ENCODE measurements around the gene PRICKLE4. TPM values are rescaled to one million over a fixed set of nuclear protein-coding genes. Genes with fewer than 3 reads are reported as not detected.

The PRICKLE4 gene
- total and polyA plus RNA-seq, 2 of the 13 experiments (the other 11 are each of a cell fraction or from before 2014, with no cell fraction given): 0.92 to 1.2 TPM

DNA sequence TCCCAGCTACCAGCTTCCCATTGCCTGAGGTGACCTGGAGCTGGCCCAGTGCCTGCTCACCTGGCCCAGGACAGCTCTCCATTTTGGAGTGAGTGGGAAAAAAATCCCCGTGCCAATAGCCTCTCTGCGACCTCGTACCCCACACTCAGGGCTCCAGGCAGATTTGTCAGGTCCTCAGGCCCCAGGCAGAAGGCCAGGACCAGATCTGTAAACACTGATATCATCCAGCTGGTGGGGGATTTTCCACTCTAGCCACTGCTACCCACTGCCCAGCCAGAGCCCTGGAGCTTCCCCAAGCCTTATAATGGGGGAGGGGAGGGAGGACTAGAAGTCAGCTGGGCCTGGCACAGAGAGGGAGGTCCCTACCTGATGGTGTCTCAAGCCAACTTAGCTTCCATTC lies 32.0 kb upstream of the PRICKLE4 start (continued):
- TF ChIP-seq ZNF446 (CRISPR knock-in tag; IDR thresholded peaks at IDR 0.05): no peak
- TF ChIP-seq, protein P1, sequence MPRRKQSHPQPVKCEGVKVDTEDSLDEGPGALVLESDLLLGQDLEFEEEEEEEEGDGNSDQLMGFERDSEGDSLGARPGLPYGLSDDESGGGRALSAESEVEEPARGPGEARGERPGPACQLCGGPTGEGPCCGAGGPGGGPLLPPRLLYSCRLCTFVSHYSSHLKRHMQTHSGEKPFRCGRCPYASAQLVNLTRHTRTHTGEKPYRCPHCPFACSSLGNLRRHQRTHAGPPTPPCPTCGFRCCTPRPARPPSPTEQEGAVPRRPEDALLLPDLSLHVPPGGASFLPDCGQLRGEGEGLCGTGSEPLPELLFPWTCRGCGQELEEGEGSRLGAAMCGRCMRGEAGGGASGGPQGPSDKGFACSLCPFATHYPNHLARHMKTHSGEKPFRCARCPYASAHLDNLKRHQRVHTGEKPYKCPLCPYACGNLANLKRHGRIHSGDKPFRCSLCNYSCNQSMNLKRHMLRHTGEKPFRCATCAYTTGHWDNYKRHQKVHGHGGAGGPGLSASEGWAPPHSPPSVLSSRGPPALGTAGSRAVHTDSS (CRISPR knock-in tag; conservative IDR thresholded peaks at IDR 0.05): no peak
- 0 out of 2 replicates have a peak, but pooled peaks have one; percentile 9 for TF ChIP-seq ZNF605 (CRISPR knock-in tag; IDR thresholded peaks at IDR 0.05)
- no peak for TF ChIP-seq NFE2L1 (CRISPR knock-in tag; IDR thresholded peaks at IDR 0.05; ENCODE audit: borderline replicate concordance)
- no peak for TF ChIP-seq ATF7-NPFF (CRISPR knock-in tag; IDR thresholded peaks at IDR 0.05; ENCODE audit: low read depth)
- no peak for TF ChIP-seq ZNF138 (CRISPR knock-in tag; IDR thresholded peaks at IDR 0.05; ENCODE audit: low read depth)
- no peak for TF ChIP-seq CEBPB (IDR thresholded peaks at IDR 0.05; ENCODE audit: borderline replicate concordance, low read depth, low read length)
- no peak for TF ChIP-seq ZNF563 (CRISPR knock-in tag; IDR thresholded peaks at IDR 0.05)
- no peak for TF ChIP-seq MED8 (CRISPR knock-in tag; IDR thresholded peaks at IDR 0.05; ENCODE audit: insufficient replicate concordance)
- TF ChIP-seq ZNF383 (CRISPR knock-in tag; IDR thresholded peaks at IDR 0.05; ENCODE audit: borderline replicate concordance): no peak
- TF ChIP-seq ARNTL (CRISPR knock-in tag; IDR thresholded peaks at IDR 0.05): no peak
- no peak for TF ChIP-seq TEAD3 (CRISPR knock-in tag; optimal IDR thresholded peaks at IDR 0.05; ENCODE audit: borderline replicate concordance)
- 0 out of 2 replicates have a peak, but pooled peaks have one; percentile 31 for TF ChIP-seq ZNF777 (CRISPR knock-in tag; IDR thresholded peaks at IDR 0.05)
- TF ChIP-seq, protein P2, sequence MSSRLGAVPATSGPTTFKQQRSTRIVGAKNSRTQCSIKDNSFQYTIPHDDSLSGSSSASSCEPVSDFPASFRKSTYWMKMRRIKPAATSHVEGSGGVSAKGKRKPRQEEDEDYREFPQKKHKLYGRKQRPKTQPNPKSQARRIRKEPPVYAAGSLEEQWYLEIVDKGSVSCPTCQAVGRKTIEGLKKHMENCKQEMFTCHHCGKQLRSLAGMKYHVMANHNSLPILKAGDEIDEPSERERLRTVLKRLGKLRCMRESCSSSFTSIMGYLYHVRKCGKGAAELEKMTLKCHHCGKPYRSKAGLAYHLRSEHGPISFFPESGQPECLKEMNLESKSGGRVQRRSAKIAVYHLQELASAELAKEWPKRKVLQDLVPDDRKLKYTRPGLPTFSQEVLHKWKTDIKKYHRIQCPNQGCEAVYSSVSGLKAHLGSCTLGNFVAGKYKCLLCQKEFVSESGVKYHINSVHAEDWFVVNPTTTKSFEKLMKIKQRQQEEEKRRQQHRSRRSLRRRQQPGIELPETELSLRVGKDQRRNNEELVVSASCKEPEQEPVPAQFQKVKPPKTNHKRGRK (CRISPR knock-in tag; IDR thresholded peaks at IDR 0.05): no peak
- TF ChIP-seq, protein P3, sequence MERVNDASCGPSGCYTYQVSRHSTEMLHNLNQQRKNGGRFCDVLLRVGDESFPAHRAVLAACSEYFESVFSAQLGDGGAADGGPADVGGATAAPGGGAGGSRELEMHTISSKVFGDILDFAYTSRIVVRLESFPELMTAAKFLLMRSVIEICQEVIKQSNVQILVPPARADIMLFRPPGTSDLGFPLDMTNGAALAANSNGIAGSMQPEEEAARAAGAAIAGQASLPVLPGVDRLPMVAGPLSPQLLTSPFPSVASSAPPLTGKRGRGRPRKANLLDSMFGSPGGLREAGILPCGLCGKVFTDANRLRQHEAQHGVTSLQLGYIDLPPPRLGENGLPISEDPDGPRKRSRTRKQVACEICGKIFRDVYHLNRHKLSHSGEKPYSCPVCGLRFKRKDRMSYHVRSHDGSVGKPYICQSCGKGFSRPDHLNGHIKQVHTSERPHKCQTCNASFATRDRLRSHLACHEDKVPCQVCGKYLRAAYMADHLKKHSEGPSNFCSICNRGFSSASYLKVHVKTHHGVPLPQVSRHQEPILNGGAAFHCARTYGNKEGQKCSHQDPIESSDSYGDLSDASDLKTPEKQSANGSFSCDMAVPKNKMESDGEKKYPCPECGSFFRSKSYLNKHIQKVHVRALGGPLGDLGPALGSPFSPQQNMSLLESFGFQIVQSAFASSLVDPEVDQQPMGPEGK (CRISPR knock-in tag; IDR thresholded peaks at IDR 0.05): peak; percentile 61
- peak; percentile 44; the same call in 1 of the 2 replicates for TF ChIP-seq SALL2 (CRISPR knock-in tag; IDR thresholded peaks at IDR 0.05)
- TF ChIP-seq ARNT2 (CRISPR knock-in tag; IDR thresholded peaks at IDR 0.05; ENCODE audit: low read depth): no peak
- TF ChIP-seq, protein P4, sequence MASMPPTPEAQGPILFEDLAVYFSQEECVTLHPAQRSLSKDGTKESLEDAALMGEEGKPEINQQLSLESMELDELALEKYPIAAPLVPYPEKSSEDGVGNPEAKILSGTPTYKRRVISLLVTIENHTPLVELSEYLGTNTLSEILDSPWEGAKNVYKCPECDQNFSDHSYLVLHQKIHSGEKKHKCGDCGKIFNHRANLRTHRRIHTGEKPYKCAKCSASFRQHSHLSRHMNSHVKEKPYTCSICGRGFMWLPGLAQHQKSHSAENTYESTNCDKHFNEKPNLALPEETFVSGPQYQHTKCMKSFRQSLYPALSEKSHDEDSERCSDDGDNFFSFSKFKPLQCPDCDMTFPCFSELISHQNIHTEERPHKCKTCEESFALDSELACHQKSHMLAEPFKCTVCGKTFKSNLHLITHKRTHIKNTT (CRISPR knock-in tag; IDR thresholded peaks at IDR 0.05): no peak
- no peak for TF ChIP-seq ZNF224 (CRISPR knock-in tag; IDR thresholded peaks at IDR 0.05)
- no peak for TF ChIP-seq ZNF670 (CRISPR knock-in tag; IDR thresholded peaks at IDR 0.05; ENCODE audit: borderline replicate concordance)
- TF ChIP-seq ZNF143 (CRISPR knock-in tag; IDR thresholded peaks at IDR 0.05): no peak
- no peak for TF ChIP-seq ZNF256 (CRISPR knock-in tag; conservative IDR thresholded peaks at IDR 0.05)
- TF ChIP-seq, protein P5, sequence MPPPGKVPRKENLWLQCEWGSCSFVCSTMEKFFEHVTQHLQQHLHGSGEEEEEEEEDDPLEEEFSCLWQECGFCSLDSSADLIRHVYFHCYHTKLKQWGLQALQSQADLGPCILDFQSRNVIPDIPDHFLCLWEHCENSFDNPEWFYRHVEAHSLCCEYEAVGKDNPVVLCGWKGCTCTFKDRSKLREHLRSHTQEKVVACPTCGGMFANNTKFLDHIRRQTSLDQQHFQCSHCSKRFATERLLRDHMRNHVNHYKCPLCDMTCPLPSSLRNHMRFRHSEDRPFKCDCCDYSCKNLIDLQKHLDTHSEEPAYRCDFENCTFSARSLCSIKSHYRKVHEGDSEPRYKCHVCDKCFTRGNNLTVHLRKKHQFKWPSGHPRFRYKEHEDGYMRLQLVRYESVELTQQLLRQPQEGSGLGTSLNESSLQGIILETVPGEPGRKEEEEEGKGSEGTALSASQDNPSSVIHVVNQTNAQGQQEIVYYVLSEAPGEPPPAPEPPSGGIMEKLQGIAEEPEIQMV (CRISPR knock-in tag; IDR thresholded peaks at IDR 0.05; ENCODE audit: low read depth): no peak
- TF ChIP-seq ZNF773 (CRISPR knock-in tag; IDR thresholded peaks at IDR 0.05; ENCODE audit: borderline replicate concordance): no peak

All from HepG2 (cell line).